Sigmoid colon (tissue), 4 donors: ENCODE data around the gene INTS4.
"Not testable (repeated sequence)": the region's sequence is repeated elsewhere in the genome, so short reads cannot be mapped to it uniquely, and the experiment has no call there.

Experiments used
- CTCF ChIP-seq, 4 experiments: fragments of 450-650 bp in 3 of 4; fragments of 200-600 bp in 1 of 4; IDR thresholded peaks; one replicate each; pipeline ENCODE4 v1.5.1; 2016 to 2019; ENCODE audit warnings: antibody characterized with exemption in 4 of 4, mild to moderate bottlenecking in 3 of 4, moderate library complexity in 2 of 4
- EP300 ChIP-seq, 4 donors: sonication (generic); formaldehyde crosslinking; IDR thresholded peaks; one replicate each; pipeline ENCODE4 v1.6.1; 2017; ENCODE audit warnings: antibody characterized with exemption in 4 of 4
- POLR2A ChIP-seq, 2 donors: fragments of 450-650 bp; IDR thresholded peaks; one replicate each; pipeline ENCODE4 v1.6.1; 2016; ENCODE audit warnings: antibody characterized with exemption in 2 of 2, mild to moderate bottlenecking in 2 of 2, moderate library complexity in 2 of 2
- POLR2AphosphoS5 ChIP-seq, 4 donors: sonication (generic); formaldehyde crosslinking; IDR thresholded peaks; one replicate each; pipeline ENCODE4 v1.6.1; 2017; ENCODE audit warnings: antibody characterized with exemption in 4 of 4

- TF ChIP-seq CTCF, POLR2A, EP300, POLR2AphosphoS5 (IDR thresholded peaks at IDR 0.05): not testable (repeated sequence)
Measured at GRCh38 chr11:77943296-77943695, 51.2 kb downstream of the INTS4 start.
